GM18505 (cell line): ENCODE measurements around the gene IL17RE.
"Not testable (repeated sequence)": the region's sequence is repeated elsewhere in the genome, so short reads cannot be mapped to it uniquely, and the experiment has no call there.

Experiments used
- ATAC-seq: cut with Tn5 transposase; IDR thresholded peaks from one replicate; pipeline ENCODE4 v1.9.1; 2021; ENCODE audit not compliant: unreplicated experiment
- POLR2A ChIP-seq: IDR thresholded peaks from 4 replicates; pipeline ENCODE4 v1.6.1; 2011; ENCODE audit warnings: borderline replicate concordance; ENCODE audit not compliant: insufficient read depth, insufficient read length; ENCODE audit errors: extremely low read depth

The IL17RE gene, protein sequence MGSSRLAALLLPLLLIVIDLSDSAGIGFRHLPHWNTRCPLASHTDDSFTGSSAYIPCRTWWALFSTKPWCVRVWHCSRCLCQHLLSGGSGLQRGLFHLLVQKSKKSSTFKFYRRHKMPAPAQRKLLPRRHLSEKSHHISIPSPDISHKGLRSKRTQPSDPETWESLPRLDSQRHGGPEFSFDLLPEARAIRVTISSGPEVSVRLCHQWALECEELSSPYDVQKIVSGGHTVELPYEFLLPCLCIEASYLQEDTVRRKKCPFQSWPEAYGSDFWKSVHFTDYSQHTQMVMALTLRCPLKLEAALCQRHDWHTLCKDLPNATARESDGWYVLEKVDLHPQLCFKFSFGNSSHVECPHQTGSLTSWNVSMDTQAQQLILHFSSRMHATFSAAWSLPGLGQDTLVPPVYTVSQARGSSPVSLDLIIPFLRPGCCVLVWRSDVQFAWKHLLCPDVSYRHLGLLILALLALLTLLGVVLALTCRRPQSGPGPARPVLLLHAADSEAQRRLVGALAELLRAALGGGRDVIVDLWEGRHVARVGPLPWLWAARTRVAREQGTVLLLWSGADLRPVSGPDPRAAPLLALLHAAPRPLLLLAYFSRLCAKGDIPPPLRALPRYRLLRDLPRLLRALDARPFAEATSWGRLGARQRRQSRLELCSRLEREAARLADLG

DNA sequence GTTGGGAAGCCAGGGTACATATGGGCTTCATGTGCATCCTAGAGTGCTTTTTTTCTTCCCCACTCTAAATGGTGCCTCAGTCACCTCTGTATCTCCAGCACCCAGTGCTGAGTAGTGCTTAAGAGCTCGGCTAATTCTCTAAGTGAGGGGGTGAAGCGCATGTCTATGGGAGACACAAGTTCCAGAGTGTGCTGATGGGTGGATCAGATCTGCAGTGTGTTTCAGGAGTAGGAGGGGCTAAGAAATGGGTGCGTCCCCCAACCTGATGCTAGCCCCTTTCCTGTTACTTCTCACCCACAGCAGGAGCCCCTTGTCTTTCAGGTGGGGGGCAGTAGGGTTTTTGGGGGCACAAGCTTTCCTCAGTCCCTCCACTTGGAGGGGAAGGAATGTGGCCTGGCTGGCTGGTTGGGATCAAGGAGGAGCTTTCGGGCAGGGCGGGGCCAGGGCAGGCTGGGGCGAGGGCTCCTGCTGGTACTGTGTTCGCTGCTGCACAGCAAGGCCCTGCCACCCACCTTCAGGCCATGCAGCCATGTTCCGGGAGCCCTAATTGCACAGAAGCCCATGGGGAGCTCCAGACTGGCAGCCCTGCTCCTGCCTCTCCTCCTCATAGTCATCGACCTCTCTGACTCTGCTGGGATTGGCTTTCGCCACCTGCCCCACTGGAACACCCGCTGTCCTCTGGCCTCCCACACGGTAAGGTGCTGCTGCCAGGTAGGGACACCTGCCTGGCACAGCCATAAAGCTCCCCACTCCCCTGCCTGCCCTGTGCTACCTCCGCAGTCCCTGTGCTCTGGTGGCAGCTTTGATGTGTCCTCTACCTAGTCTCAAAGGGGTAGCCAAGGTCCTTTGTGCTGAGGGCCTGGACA lies at the start of gene IL17RE:
IL17RE (plus strand) TSS at position 477 of the 866 bp plus-strand sequence; CDS start at position 562, 85 bp downstream.
- no peak for ATAC-seq
- no peak for TF ChIP-seq POLR2A

DNA sequence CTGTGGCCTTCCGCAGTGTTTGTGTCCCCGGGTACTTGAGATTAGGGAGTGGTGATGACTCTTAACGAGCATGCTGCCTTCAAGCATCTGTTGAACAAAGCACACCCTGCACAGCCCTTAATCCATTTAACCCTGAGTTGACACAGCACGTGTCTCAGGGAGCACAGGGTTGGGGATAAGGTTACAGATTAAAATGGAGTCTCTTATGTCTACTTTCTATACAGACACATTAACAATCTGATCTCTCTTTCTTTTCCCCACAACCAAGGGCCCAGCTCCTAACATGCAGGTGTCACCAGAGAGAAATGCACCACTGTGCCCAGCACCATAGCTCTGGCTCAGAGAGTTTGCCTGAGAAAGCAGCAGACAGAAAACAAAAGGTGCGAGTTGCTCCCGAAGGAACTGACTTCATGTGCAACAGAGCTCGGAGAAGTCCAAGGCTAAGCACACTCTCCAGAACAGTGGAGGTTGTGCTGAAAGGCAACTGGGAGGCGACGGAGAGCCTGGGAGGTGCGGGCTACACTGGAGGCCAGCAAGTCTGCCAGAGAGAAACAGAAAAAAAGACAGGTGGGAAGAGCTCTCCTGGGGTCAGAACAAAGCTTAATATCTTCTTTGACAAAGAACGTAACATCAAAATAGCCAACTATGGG lies 48.2 kb upstream of the IL17RE start:
- ATAC-seq, result not testable (repeated sequence)

DNA sequence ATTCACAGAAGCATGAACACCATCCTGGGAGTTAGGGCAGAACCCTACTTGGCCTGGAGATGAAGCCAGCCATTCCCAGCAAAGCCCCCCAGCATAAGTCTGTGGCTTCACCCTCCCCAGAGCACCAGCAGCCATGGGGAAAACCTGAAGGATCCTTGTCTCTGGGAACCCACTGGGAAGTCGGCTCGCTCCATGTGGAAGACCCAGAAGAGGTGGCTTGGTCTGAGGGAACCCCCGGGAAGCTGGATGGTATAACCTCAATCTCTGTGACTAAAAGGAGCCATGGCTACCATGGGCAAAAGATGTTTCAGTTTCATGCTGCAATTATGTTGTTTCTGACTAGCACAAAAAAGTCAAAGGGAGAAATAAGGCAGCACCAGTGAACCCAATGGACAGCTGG lies 47.1 kb upstream of the IL17RE start:
- TF ChIP-seq POLR2A, result no peak
- ATAC-seq, result no peak

DNA sequence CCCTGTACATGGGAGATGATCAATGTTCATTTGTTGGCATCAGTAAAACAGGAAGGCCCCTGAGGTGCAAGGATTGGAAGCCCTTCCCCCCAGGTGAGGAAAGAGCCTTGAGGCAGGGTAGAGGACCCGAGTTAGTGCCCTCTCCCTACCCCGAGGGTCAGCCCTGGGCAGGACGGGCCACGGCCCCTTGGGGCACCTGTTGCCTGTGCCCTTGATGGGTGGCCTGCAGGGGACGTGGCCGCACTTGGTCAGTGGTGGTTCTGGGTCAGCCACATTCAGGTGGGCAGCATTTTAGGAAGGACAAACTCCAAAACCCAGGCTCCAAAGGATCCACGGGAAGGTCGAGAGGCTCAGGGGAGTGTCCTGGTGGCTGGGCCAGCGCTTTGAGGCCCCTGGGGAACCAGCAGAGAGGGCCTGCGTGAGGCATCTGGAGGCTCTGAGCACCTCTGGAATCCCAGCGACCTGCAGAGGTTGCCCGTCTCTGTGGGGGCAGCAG lies 43.1 kb upstream of the IL17RE start:
- no peak for ATAC-seq
- TF ChIP-seq POLR2A, result no peak

DNA sequence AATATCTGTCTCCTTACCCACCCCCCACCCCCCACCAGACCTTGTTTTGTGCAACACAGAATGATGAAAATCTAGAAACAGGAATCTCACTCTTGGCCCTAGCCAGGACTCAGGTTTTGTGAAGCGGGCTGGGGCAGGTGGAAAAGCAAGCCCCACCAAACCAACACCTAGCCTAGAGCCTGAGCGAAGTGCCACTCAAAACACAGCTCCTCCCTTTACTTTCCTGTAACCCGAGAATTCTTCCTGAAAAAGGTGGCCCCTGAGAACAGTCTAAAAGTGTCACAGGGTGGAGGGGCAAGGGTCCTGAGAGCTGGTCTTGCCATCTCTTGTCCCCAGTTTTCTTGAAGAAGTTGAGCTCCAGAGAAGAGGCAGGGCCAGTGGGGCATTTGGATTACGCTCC lies 41.4 kb upstream of the IL17RE start:
- ATAC-seq, result no peak
- TF ChIP-seq POLR2A, result no peak

DNA sequence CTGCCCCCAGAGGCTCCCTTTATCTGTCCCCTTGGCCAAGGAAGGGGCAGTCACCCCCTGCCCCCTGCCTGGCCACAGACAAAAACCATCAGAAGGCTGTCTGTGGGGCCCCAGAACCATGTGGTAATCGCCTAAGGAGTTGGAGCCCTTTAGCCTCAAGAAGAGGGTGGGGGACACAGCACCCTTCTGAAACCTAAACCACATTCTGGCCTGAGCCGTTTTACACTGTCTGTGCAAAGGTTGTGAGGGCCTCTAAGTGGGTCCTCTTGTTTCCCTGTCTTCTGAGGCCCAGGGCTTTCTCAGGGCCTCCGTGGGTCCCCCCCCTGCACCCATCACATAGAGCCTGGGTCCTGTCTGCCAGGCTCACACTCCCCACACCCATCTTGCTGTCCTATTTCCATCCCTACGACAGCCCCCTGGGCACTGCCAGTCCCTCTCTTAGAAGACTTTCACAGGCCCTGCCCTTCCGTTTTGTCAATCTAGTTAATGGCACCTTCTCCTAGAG lies 41.0 kb upstream of the IL17RE start:
- ATAC-seq, result no peak
- no peak for TF ChIP-seq POLR2A

DNA sequence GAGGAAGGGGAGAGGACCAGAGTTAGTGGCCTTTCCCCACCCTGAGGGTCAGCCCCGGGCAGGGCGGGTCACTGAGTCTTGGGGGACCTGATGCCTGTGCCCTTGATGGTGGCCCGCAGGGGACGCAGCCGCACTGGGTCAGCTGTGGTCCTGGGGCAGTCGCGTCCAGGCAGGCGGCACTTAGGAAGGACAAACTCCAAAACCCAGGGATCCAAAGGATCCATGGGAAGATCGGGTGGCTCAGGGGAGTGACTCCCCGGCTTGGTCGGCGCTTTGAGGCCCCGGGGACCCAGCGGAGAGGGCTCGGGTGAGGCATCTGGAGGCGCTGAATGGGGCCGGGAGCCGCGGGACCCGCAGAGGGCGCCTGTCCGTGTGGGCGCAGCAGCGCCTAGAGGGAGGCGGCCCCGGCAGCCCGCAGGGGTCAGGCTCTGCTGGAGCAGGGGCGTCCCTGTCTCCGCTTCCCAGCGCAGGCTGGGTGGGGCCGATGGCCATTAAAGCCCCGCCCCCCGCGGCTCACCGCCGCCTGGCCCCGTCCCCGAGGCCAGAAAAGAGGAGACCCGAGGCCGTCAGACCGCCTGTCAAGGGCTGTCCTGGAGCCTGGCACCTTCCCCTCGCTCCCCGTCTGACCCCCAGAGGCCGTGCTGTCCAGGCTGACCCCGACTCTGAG lies 40.1 kb upstream of the IL17RE start:
- ATAC-seq, result no peak
- no peak for TF ChIP-seq POLR2A

DNA sequence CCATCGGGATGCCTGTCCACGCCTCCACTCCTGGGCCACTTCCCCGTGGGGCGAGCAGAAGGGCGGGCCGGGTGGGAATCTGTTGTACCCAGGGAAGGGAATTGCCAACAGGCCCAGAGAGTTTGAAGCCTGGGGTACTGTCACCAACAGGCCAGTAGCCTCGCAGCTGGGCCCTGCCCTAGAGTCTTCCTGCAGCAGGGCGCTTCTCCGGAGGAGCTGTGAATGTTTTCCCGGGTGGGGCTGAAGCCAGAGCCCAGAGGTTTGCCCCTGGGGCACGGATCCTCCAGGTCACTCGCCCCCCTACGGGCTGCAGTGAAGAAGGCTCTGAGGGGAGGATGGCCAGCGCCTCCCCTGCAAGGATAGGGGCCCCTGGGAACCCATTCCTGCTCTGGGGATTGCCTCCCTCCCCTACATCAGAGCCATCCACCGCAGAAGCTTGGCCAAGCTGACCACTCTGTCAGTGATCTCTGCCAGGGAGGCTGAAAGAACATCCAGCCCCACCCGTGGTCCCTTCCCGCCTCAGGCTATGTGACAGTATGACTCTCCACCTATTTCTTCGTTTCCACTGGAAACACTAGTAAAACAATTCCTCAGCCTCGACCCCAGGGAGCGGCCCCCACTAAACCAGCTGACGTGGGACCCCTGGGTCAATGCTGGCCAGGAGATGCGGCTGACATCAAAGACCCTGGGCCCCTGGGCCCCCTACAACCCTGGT lies 39.4 kb upstream of the IL17RE start:
- ATAC-seq, result no peak
- no peak for TF ChIP-seq POLR2A

DNA sequence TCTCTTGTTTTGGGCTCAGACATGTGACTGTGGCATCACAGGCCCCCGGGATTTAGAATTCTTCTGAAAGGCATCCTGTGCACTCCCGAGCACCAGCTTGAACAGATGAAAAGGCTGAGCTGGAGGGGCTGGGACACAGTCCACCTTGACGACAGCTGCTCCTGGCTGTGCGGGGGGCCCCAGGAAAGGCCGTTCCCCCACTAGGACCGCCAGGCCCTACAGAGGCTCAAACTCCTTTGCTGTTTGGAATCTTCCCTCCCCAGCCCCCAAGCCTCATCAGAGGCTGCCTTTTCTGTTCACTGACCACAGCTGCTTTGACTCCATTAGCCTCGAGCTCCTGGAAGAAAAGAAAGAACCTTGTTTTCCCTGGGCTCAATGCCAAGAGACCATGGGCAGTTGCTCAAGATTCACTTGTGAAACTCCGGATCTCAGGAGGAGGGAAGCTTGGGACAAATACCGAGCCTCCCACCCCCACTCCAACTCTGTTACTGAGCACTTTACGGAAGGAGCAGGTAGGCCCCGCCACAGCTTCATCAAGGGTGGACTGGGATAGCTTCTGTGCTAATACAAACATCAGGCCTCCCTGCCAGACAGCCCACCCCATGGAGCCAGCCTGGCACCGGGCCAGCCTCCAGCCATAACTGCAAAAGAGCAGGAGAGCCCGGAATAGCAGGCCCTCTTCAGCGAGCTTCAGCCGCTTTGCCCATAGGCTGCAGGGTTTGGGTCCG lies 38.3 kb upstream of the IL17RE start:
- TF ChIP-seq POLR2A, result no peak
- no peak for ATAC-seq

DNA sequence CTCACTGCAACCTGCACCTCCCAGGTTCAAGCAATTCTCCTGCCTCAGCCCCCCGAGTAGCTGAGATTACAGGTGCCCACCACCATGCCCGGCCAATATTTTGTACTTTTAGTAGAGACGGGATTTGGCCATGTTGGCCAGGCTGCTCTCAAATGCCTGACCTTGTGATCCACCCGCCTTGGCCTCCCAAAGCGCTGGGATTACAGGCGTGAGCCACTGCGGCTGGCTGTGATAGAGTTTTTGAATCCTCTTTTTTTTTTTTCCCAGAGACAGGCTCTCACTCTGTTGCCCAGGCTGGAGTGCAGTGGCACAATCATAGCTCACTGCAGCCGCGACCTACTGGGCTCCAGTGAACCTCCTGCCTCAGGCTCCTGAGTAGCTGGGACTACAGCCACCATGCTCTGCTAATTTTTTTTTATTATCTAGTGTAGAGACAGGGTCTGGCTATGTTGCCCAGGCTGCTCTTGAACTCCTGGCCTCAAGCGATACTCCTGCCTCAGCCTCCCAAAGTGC lies 37.5 kb upstream of the IL17RE start:
- not testable (repeated sequence) for ATAC-seq

DNA sequence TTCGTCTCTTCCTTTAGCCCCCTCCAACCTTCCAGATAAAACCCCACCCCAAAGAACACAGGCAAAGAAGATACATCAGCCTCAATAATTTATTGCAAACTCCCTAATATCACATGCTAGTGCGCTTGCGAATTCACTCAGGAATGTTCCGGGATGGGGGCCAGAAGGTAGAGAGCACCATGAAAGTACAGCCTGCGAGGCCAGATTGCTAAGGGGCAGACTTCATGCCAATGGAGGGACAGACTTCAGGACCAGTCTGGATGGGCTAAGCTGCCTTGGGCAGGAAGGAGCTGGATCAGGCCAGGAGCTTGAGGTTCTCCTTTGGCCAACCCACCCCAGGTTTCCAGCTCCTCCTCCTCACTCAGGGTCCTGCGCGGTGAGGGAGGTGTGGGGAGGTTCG lies 36.0 kb upstream of the IL17RE start:
- no peak for ATAC-seq
- no peak for TF ChIP-seq POLR2A
